ENCODE results near the gene TMEM63C.

The TMEM63C gene

GRCh38 chr14:77199590-77199989, 18.0 kb downstream of the TMEM63C start:
- no peak for DNase-seq

- DNase-seq = no peak
Observed at GRCh38 chr14:77200406-77200985, 18.9 kb downstream of the TMEM63C start.

- DNase-seq = no peak
Observed at GRCh38 chr14:77201696-77202095, 20.1 kb downstream of the TMEM63C start.

GRCh38 chr14:77203611-77204458, 22.2 kb downstream of the TMEM63C start:
- no peak for DNase-seq

GRCh38 chr14:77204459-77204771, 22.8 kb downstream of the TMEM63C start:
- no peak for DNase-seq

- DNase-seq = no peak
Observed at GRCh38 chr14:77204907-77205306, 23.3 kb downstream of the TMEM63C start.

- DNase-seq = no peak
Observed at GRCh38 chr14:77205566-77205965, 24.0 kb downstream of the TMEM63C start.

GRCh38 chr14:77206261-77206824, 24.7 kb downstream of the TMEM63C start:
- no peak for DNase-seq

- no peak for DNase-seq
Observed at GRCh38 chr14:77206877-77207389, 25.3 kb downstream of the TMEM63C start.

- DNase-seq = peak; percentile 44 to 64
Observed at GRCh38 chr14:77208291-77208978, 26.8 kb downstream of the TMEM63C start.

GRCh38 chr14:77208979-77209318, 27.4 kb downstream of the TMEM63C start:
- DNase-seq = no peak

- DNase-seq = no peak
Observed at GRCh38 chr14:77212097-77212870, 30.7 kb downstream of the TMEM63C start.

GRCh38 chr14:77212943-77213678, 31.5 kb downstream of the TMEM63C start:
- DNase-seq = peak; percentile 50 to 55

- DNase-seq = no peak
Observed at GRCh38 chr14:77213679-77214016, 32.0 kb downstream of the TMEM63C start.

GRCh38 chr14:77214216-77214615, 32.6 kb downstream of the TMEM63C start:
- DNase-seq = no peak

- DNase-seq = no peak
Observed at GRCh38 chr14:77217551-77217950, 36.0 kb downstream of the TMEM63C start.

GRCh38 chr14:77219591-77219990, 38.0 kb downstream of the TMEM63C start:
- no peak for DNase-seq

- no peak for DNase-seq
Observed at GRCh38 chr14:77220246-77221017, 38.8 kb downstream of the TMEM63C start.

GRCh38 chr14:77221241-77221871, 39.8 kb downstream of the TMEM63C start:
- DNase-seq = no peak

GRCh38 chr14:77222546-77223225, 41.1 kb downstream of the TMEM63C start:
- DNase-seq = no peak

Measured in inflammatory macrophage (primary cell).